AG20443 (cell line): Measurements from ENCODE around the gene RFX2.
"Not testable (repeated sequence)": the region's sequence is repeated elsewhere in the genome, so short reads cannot be mapped to it uniquely, and the experiment has no call there.

Source experiments
- DNase-seq: peaks from one replicate; pipeline ENCODE4 v3.0.0; 2012; ENCODE audit warnings: low spot score, mixed read lengths

The RFX2 gene

DNA sequence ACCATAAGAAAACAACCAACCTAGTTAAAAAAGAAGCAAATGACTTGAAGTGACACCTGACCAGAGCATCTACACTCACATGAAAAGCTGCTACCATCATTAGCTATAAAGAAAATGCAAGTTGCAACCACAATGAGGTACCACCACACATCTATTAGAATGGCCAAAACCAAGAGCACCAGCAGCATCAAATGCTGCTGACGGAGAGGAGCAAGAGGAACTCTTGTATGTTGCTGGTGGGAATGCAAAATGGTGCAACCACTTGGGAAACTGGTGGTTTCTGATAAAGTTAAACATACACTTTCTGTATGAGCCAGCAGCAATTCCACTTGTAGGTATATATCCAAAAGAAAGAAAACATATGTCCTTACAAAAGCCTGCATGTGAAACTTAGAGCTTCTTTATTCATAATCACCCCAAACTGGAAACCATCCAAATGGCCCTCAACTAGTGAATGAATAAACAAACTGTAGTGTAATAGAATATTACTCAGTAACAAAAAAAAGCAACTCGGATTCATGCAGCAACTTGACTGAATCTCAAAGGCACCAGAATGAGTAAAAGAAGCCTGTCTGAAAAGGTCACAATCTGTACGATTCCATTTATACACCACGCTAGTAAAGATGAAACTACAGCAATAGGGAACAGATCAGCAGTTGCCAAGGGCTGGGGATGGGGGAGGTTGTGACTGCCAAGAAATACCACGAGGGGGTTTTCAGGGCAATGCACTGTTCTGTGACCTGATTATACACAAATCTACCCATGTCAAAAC, 71.5 kb downstream of the RFX2 start:
- no peak for DNase-seq

DNA sequence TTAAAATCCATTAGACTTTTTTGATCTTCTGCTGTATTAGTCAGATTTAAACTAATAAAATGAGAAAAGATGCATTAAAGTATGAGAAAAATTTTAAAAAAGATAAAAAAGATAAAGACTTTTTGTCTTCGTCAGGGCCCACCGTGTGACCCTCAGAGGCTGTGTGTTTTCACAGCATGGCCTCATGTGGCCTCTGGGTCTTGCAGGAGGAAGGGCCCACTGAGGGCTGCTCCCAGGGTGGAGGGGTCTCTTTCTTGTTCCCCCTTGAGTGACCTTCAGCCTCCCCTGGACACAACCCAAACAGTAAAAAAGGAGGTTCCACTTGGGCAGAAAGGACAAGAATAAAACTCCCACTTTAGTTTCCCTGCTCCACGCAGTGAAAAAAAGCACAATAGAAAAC, 75.3 kb downstream of the RFX2 start:
- DNase-seq: no peak

DNA sequence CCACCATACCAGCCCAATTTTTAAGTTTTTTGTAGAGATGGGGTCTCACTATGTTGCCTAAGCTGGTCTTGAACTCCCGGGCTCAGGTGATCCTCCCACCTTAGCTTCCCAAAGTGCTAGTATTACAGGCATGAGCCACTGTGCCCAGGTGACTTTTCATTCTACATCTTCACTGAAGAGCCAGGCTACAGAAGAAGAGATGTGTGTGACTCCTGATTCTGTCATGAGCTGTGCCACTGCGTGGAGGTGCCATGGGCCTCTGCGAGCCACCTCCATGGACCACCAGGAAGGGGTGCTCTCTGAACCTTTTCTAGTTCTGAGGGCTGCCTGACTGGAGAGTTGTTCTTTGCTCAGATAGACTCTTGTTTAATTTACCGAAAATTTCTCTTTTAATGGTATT, 75.8 kb downstream of the RFX2 start:
- DNase-seq: no peak

DNA sequence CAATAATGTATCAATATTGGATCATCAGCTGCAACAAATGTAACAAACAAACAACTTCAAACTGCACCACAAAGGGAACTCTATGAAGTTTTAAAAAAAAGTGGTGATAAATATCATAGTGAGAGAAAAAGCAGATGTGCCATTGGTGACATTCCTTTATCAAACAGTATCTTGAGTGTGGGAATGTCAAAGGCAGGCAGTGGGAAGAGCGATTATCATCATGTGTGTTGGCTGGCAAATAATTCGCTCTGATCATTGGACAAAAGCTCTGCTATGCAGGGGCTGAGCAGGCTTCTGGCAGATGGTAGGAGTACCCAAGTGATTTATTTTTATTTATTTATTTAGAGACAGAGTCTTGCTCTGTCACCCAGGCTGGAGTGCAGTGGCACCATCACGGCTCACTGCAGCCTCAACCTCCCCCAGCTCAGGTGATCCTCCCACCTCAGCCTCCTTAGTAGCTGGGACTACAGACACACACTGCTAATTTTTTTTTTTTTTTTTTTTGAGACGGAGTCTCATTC, 76.5 kb downstream of the RFX2 start:
- DNase-seq: no peak

DNA sequence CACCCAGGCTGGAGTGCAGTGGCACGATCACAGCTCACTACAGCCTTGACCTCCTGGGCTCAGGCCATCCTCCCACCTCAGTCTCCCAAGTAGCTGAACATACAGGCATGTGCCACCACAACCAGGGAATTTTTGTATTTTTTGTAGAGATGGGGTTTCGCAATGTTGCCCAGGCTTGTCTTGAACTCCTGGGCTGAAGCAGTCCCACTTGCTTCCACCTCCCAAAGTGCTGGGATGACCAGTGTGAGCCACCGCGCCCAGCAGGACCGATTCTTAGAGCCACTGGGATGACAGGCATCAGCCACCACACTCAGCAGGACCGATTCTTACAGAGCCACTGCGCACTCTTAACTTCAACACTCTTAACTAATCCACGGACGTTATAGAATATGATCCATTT, 77.5 kb downstream of the RFX2 start:
- no peak for DNase-seq

DNA sequence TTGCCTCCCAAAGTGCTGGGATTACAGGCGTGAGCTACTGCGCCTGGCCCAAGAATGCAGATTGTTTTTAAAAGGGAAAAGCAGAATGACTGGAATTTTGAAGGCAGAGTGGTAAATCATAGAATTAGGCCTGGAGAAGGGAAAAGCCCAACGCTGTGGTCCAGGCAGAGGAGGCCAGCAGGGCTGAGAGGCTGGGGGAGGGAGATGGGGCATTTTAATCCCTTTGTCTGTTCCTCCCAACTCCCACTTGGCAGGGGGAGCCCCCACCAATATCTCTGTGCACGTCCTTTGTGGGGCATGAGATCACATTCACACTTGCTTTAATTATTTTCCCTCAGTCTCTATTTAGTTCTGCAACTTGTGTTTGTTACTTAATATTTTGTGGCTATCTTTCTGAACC, 77.9 kb downstream of the RFX2 start:
- DNase-seq: no peak

DNA sequence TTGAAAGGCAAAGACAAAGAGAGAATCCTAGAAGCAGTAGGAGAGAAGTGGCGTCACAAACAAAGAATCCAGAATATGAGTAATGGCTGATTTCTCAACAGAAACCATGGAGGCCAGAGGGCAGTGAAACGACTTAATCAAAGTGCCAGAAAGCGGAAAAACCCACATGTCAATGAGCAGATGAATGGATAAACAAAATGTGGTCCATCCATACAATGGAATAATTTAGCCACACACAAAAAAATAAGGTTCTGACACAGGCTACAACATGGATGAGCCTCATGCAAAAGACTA, 80.1 kb downstream of the RFX2 start:
- DNase-seq: peak; percentile 56

DNA sequence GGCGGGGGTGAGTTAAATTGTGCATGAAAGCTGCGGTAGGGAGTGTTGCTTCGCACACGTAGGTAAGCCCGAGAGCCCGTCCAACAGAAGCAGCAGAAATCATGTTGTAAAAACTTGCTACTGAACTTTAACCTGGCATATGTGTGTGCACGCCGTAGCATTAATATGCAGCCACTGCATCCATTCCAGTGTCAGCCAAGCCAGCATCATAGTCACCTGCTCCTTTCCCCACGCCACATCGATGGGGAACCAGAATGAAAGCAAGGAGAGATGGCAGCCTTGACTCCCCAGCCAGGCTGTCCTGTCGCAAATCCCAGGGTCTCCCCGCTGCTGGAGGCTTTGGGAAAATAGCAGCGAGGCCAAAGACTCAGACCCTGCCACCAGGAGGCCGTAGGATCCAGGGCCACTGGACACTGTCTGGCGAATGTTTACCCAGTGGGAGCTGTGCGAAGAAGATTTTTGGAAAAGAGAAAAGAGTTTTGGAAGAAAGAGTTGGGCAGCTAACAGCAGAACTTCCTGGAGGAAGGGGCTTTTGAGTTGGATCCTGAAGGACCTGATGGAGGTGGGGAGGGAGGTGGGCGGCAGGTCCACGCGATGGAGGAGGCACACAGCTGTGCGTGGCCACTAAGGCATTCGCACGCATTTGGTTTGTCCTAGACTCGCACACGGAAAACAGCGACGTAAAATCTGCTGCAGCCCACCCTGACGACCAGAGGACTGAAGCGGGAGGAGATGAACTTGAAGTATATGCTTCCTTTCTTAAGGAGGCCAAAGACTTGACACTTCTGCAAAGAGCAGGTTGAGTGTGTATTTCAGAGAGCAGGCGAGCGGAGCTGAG, 83.7 kb downstream of the RFX2 start:
- no peak for DNase-seq

DNA sequence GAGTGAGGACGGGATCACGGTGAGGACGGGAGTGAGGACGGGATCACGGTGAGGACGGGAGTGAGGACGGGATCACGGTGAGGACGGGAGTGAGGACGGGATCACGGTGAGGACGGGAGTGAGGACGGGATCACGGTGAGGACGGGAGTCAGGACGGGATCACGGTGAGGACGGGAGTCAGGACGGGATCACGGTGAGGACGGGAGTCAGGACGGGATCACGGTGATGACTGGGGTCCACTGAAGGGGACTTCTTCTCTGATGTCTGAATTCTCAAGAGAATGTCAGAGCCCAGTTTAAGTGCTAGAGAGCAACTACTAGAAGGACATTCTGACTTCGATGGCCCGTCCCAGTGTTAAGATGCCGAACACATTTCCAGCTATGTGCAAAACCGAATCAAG, 85.5 kb downstream of the RFX2 start:
- not testable (repeated sequence) for DNase-seq

DNA sequence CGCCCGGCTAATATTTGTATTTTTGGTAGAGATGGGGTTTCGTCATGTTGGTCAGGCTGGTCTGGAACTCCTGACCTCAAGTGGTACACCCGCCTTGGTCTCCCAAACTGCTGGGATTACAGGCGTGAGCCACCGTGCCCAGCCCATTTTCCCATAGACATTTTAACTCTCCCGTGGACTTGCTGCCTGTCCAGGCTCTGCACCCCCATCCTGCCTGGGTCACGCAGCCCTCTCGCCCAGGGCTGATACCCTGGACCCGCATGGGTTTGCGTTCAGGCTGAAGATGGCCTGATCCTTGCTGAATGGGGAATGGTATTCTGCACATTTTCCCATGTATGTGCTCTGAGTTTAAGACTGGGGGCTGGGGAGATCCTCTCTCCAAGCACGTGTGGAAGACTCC, 86.4 kb downstream of the RFX2 start:
- DNase-seq: no peak

DNA sequence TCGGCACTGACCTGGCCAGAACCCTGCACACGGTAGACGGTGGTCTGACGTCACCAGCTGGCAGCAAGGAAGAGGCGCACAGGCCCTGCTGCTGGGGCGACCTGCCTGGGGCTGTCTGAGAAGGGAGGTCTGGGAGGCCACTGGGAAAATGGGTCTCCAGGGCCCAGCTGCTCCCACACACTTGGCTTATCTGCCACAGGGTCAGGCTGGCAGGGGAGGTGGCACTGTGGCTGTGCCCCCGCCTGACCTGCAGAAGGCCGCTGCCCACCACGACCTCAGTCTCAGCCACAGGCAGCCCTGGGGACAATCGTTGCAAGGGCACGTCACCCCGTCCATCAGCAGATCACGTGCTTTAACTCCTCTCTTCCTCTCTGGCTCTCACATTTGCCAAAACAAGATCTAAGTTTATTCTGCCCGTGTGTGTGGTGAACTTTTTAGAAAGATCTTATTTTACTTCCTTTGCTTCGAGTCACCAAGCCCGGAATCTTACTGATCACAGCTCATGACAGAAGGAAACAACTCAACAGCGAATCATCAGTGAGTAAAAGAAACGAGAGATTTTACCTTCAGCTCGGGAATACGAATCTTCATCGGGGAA, 87.1 kb downstream of the RFX2 start:
- DNase-seq: peak; percentile 50

DNA sequence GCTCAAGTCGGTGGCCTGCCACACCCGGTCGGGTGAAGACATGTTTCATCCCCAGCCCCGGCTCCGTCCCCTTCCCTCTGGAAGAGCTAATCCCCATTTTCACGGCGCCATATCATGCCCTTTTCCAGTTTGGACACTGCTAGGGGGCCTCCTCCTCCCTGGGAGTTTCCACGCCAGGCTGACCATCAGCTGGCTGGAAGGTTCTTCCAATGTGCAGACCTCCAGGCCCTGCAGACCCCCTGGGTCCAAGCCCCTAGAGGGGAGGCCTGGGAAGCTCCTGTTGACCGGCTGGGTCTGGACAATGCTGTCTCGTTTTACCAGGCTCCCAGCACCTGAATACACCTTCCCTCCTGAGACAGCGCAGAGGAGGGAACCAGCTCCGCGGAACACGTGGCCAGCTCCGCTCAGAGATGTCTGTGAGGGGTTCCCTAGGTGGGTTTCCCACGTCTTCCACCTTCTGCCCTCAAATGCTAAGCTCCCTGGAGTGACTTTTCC, 87.7 kb downstream of the RFX2 start:
- no peak for DNase-seq

DNA sequence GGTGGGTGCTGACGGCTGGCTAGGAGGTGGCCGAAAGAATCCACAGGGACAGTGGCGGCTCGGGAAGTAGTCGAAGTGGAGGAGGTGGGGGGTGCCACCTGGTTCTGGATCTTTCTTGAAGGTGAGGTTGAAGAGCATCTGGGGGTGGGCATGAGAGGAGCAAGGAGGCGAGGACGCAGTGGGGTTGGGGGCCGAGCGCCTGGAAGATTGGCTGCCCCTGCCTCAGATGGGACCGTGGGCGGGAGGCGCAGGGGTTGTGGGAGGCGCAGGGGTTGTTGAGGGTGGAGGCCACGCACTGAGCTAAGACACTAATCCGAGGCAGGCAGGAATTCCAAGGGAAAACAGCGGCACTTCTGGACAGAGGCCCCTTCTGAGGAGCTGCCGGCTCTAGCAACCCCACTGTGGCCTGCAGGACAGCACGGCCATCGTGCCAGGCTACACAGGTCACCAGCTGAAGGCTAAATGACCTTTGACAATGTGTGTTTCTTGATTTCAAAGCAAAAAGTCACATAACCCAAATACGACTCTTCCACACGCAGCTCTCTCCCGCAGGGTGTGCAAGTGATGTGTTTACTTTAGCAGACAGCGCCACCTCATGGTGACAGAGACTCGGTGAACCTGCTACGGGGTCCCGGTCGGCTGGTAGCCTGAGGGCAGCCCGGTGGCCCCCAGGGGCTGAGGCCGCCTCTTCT, 88.3 kb downstream of the RFX2 start:
- DNase-seq: peak; percentile 77

DNA sequence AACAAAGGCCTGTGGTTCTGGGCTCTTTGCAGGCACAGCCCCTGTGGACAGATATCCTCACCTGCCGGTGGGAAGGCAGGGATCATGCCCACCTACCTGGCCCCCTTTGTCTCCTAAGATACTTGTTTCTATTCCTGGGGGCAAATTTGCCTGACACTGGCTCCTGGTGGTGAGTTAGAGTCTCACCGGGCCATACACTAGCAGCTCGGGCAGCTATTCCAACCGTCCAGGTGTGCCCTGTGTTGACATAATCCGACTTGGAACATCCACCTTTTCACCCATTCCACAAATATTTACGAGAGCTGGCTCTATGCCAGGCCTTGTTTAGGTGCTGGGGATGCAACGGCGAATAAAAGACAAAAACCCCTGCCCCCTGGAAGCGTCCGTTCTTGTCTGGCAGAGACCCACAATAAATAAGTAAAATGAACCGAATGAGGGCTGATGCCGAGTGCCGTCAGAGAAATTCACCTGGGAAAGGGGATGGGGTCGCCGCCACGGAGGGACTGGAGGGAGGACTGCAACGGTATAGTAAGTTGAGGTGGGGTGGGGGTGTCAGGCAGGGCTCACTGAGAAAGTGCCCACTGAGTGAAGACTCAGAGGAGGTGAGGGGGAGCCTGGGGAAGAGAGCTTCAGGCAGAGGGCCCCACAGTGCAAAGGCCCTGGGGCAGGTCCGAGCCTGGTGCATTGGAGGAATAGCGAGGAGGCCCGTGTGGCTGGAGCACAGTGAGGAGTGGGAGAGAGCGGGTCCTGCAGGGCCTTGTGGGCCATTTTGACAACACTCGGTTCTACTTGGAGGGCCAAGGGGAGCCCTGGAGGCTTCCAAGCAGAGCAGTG, 89.1 kb downstream of the RFX2 start:
- DNase-seq: no peak

DNA sequence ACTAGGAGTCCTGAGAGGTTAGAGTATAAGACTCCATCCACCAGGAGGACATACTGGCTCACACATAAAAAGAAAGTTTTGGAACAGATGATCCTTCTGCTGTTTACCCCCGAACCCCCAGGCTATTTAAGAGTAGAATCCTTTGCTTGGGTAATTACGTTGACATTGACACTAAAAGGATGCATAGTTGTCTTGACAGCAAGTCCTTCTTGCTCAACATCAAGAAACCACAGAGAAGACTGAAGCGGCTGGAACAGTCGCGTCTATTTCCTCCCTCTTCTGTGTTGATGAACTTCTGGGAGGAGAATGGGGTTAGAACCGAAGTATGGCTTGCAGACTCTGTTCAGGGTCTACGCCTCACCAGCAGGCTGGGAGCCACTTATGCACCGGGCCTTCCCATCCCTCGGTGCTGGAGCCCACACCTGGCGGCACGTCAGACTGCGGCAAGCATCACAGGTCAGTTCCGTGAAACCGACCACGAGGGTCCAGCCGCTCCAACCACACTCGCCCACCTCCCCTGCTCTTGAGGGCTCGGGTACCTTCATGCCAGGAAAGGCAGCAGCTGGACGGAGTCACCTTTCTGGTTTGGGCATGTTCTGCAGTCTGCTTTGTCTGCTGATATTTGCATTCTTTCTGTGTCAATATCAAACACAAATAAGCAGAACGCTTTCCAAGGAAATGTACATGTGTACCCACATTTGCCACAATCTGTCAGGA, 90.0 kb downstream of the RFX2 start:
- DNase-seq: no peak

DNA sequence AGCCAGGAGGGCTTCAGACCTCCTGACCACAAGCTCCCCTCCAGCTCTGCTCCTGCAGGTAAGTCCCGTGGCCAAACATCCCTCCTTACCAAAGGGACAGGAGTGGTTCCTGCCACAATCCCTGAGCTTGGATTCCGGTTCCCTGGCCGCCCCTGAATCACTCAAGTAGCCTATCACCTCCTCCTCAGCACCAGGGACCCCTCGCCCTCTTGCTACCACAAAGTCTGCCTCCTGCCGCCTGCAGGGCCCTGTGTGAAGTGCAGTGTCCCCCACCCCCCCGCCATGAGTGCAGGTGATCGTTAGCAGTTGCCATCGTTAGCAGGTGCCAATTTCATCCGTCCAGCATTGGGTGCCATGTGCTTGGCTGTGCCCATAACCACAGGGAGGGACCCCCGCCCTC, 91.5 kb downstream of the RFX2 start:
- DNase-seq: no peak

DNA sequence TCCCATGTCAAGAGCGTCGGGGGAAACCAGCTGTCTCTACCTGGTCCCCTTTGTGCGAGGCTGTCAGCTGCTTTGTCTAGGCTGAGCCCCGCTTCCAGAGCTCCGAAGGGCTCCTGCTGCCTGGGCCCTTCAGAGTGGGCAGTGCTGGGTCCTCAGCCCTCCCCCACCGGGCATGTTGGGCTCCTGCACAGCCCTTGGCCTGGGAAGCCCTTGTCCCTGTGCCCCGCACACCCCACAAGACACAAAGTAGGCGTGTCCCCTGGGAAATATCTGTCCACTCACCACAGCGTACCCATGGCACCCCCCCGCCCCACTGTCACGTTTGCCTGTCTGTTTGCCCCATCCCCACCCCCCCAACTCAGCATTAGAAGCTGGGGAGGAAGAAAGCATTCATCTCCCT, 92.7 kb downstream of the RFX2 start:
- no peak for DNase-seq

DNA sequence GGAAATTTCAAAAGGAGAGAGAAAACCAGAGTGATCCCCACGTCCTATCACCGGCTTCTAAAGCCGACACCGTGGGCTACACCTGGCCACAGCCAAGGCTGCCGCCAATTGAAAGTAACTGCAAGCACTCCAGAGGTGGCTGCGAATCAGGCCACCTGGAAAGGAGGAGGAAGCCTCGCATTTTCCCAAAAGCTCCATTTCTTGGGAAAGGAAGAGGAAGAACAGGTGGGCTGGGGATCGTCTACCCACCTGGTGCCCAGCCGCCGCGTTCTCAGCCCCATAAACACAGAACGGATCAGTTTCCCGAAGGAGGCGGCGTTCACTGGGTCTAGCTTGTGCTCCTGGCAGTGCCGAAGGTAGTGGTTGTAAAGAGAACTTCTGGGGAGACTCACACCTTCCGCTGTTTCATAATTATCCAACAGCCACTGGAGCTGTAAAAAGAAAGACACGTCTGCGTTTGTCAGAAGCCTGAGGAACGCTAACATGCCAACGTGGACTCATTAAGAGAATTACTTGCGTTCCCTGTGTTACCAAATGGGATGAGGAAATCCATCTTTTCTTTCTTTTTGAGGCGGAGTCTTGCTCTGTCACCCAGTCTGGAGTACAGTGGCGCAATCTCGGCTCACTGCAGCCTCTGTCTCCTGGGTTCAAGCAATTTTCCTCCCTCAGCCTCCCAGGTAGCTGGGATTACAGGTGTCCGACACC, 94.3 kb downstream of the RFX2 start:
- DNase-seq: no peak

DNA sequence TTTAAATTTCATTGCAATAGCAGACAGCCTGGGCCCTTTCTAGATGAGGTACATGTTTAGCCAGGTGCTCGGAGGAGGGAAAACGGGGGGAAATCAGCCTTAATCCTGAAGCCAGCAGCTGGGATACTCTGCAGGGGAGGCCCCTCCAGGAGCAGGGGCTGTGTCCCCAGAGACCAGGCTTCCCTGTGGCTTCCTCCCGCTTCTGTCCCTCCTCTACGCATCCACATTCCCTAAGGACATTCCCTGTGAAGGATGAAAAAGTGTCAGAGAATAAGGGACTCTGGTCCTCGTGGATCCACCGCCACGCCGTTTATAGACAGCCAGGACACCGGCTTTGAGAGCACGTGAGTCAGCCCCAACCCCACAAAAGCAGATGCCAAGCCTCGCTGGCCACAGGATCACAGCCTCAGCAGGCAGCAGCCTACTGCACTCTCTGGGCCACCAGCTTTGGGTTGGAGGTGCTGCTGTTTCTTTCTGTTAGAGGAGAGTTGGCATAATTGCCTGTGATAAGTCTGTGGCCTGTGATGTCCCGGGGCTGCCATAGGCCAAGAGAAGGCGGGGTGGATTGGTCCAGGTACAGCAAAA, 95.7 kb downstream of the RFX2 start:
- no peak for DNase-seq
